Activated CD8-positive, alpha-beta memory T cell treated with anti-CD3 and anti-CD28 coated beads for 48 hours (primary cell): ENCODE measurements around the gene ANOS1.

Source experiments
- DNase-seq, 3 experiments: peaks; one replicate each; pipeline ENCODE4 v3.0.0-alpha.2; 2020; ENCODE audit warnings: low read depth in 2 of 3, low spot score in 2 of 3

The ANOS1 gene

GRCh38 chrX:8720136-8720535, 11.8 kb downstream of the ANOS1 start:
- no peak for DNase-seq

GRCh38 chrX:8717354-8717753, 14.6 kb downstream of the ANOS1 start:
- no peak for DNase-seq

GRCh38 chrX:8714164-8714563, 17.8 kb downstream of the ANOS1 start:
- DNase-seq: no peak

- no peak for DNase-seq
Measured at GRCh38 chrX:8711401-8711800, 20.5 kb downstream of the ANOS1 start.

GRCh38 chrX:8704184-8704583, 27.8 kb downstream of the ANOS1 start:
- no peak for DNase-seq

- no peak for DNase-seq
Measured at GRCh38 chrX:8692871-8693270, 39.1 kb downstream of the ANOS1 start.

GRCh38 chrX:8689473-8689872, 42.5 kb downstream of the ANOS1 start:
- DNase-seq: no peak

GRCh38 chrX:8688776-8689175, 43.2 kb downstream of the ANOS1 start:
- DNase-seq: no peak

GRCh38 chrX:8684201-8684965, 47.6 kb downstream of the ANOS1 start:
- DNase-seq: no peak

GRCh38 chrX:8683687-8684086, 48.2 kb downstream of the ANOS1 start:
- DNase-seq: no peak

GRCh38 chrX:8679550-8679949, 52.4 kb downstream of the ANOS1 start:
- DNase-seq: no peak

- no peak for DNase-seq
Measured at GRCh38 chrX:8675006-8675630, 56.8 kb downstream of the ANOS1 start.

- no peak for DNase-seq
Measured at GRCh38 chrX:8673201-8673600, 58.7 kb downstream of the ANOS1 start.

GRCh38 chrX:8672176-8672575, 59.8 kb downstream of the ANOS1 start:
- no peak for DNase-seq

GRCh38 chrX:8668813-8669212, 63.1 kb downstream of the ANOS1 start:
- no peak for DNase-seq

GRCh38 chrX:8663325-8663724, 68.6 kb downstream of the ANOS1 start:
- DNase-seq: no peak

- DNase-seq: no peak
Measured at GRCh38 chrX:8657883-8658282, 74.1 kb downstream of the ANOS1 start.

- no peak for DNase-seq
Measured at GRCh38 chrX:8653956-8654355, 78.0 kb downstream of the ANOS1 start.

- DNase-seq: no peak
Measured at GRCh38 chrX:8649969-8650368, 82.0 kb downstream of the ANOS1 start.

- no peak for DNase-seq
Measured at GRCh38 chrX:8647176-8647575, 84.8 kb downstream of the ANOS1 start.

- DNase-seq: no peak
Measured at GRCh38 chrX:8639949-8640475, 91.9 kb downstream of the ANOS1 start.

GRCh38 chrX:8636497-8636896, 95.4 kb downstream of the ANOS1 start:
- DNase-seq: no peak

GRCh38 chrX:8635812-8636211, 96.1 kb downstream of the ANOS1 start:
- no peak for DNase-seq
